H54 (cell line): ENCODE data around the gene FGD4.

Experiments
- DNase-seq: peaks from one replicate; pipeline ENCODE4 v3.0.0; 2011; ENCODE audit warnings: low spot score, mixed read lengths; ENCODE audit not compliant: insufficient read length
- FAIRE-seq: peaks from 3 replicates; lab custom pipeline; 2011; peaks lifted over from hg19 to GRCh38; lab: Jason Lieb, UNC
- POLR2A ChIP-seq: IDR thresholded peaks from 2 replicates; pipeline ENCODE4 v1.6.1; 2011; ENCODE audit warnings: low read depth, mild to moderate bottlenecking, low read length

Gene FGD4

GRCh38 chr12:32482226-32482625 is 82.9 kb downstream of the FGD4 start:
- DNase-seq, result no peak
- no peak for TF ChIP-seq POLR2A
- no peak for FAIRE-seq

DNA sequence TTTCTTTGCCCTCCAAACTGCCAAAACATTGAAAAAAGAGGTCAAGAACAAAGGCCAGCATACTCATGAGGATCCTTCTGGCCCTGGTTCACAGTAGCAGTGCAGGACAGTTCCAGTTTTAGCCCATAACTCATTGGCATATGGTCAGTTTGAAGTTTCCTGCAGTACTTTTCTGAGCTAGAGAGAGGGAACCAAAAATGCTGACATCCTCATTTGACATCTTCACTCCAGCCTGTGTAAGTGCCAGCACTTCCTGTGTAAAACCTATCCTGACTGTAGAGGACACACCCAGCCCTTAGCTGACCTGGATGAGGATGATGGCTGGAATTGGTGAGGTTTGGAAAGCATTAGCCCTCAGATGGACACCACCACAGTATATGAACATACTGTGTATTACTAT is 84.1 kb downstream of the FGD4 start:
- no peak for TF ChIP-seq POLR2A
- DNase-seq, result no peak
- FAIRE-seq, result peak; percentile 86

GRCh38 chr12:32483993-32484392 is 84.6 kb downstream of the FGD4 start:
- no peak for TF ChIP-seq POLR2A
- FAIRE-seq, result peak; percentile 23
- no peak for DNase-seq

DNA sequence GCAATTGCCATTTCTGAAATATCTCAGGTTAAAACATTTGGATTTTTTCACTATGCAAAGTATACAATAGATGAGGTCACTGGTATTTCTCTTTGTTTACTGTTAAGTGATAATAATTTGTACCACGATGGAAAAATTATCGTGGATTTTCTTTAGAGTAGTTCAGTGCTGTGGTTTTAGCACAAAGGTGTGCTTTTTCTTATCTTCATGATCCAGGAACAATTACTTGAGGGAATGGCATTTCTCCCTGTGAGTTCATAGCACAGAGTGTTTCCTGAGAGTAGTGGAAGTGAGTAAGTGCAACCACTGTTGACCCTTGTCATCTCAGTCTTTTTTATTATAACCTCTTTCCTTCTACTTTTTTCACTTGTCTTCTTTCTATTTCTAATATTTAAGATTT is 86.8 kb downstream of the FGD4 start:
- TF ChIP-seq POLR2A, result no peak
- FAIRE-seq, result peak; percentile 30
- no peak for DNase-seq

- DNase-seq (no peak), FAIRE-seq (no peak)
- TF ChIP-seq POLR2A, result no peak
These were observed 88.8 kb downstream of the FGD4 start for GRCh38 chr12:32488132-32488531.

GRCh38 chr12:32489070-32489469 is 89.7 kb downstream of the FGD4 start:
- TF ChIP-seq POLR2A, result no peak
- DNase-seq (no peak), FAIRE-seq (no peak)

- TF ChIP-seq POLR2A, result no peak
- no peak for DNase-seq
- no peak for FAIRE-seq
These were observed 91.4 kb downstream of the FGD4 start for GRCh38 chr12:32490801-32491200.

DNA sequence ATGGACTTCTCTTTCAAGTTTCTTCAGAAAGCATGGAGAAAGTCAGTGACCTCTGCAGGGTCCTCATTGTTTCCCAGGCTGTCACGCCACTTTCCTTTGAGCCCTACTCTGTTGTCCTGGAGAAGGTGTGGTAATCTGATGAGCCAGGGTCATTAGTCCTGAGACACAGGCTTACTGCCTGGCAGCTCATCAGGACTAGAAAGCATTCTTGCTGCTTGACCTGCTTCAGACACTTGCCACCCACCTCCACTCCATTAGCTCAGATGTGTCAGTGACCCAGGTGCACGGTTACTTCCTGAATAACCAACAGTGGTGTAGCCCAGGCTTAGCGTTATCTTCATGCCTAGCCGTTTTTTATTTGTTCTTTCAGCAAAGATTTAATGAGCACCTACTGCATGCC is 93.9 kb downstream of the FGD4 start:
- TF ChIP-seq POLR2A, result no peak
- FAIRE-seq (no peak), DNase-seq (no peak)

GRCh38 chr12:32494656-32495055 is 95.3 kb downstream of the FGD4 start:
- DNase-seq (no peak), FAIRE-seq (no peak)
- TF ChIP-seq POLR2A, result no peak

- FAIRE-seq, result no peak
- TF ChIP-seq POLR2A, result no peak
- no peak for DNase-seq
These were observed 97.6 kb downstream of the FGD4 start for GRCh38 chr12:32496946-32497345.

DNA sequence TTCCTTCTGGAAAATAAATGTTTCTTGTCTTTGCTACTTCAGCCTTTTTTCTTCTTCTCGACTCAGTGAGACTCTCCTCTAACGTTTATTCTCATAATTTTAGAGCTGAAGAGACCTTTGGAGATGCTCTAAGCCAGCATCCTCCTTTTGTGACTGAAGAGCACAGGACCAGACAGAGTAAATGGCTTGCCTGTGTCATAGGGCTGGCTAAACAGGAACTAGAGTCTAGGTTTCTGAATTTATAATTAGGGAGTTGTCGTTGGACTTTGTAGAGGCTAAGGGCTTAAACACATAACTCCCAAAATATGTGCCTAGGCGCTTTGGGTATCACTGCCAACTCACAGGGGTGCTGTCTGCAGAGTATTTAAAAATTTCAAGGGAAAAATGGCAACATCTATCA is 98.5 kb downstream of the FGD4 start:
- FAIRE-seq (no peak), DNase-seq (no peak)
- no peak for TF ChIP-seq POLR2A

- no peak for DNase-seq
These were observed 99.7 kb downstream of the FGD4 start for GRCh38 chr12:32499048-32499447.

DNA sequence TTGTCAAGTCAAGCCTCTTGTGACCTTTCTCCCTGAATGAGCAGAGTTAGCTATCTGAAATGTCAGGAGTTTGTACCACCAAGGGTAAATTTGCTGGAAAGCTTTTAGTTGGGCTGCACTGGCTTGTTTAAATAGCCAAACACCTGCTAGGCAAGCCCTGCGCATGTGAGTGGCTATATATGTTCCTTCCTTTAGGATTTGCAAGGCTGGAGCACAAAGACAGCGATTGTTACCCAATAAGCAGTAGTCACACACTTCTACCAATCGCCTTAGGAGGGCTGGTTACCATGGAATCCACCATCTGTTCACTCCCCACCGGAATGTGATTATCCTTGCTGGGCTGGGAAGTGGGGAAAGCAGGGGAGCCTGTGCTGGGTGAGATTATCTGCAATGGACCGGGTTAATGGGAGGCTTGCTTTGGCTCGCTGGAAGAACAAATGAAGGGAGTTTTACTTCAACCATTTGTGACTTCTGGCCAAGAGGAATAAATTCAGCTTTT is 102.5 kb downstream of the FGD4 start:
- FAIRE-seq (no peak), DNase-seq (peak; percentile 4)
- TF ChIP-seq POLR2A, result no peak

More at GRCh38 chr12:32499048-32499447, 99.7 kb downstream of the FGD4 start:
- no peak for FAIRE-seq
- no peak for TF ChIP-seq POLR2A

GRCh38 chr12:32502693-32503502 is 103.5 kb downstream of the FGD4 start:
- TF ChIP-seq POLR2A, result no peak
- no peak for DNase-seq
- FAIRE-seq, result no peak

DNA sequence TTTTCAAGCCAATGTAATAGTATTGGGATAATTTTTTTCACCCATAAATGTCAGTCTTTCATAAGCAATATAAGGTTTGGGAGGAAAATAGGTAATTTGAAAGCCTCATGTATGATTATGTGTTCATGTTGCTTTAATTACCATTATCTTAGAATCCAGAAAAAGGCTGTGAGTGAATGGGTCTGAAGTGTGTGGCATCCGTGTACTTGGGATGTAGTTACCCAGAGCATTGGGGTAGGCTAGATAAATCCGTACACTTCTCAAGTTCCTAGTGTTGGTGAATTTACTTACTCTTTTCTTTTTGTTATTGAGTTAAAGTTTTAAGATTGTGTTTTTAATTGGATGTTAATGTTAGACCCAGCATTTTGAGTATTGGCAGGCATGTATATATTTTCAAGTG is 104.4 kb downstream of the FGD4 start:
- FAIRE-seq, result no peak
- TF ChIP-seq POLR2A, result no peak
- DNase-seq, result no peak
